Measurements from ENCODE around the gene DNAJB8.

Gene DNAJB8

GRCh38 chr3:128425142-128425845 is 41.4 kb downstream of the DNAJB8 start:
- no peak for DNase-seq (ENCODE audit: low spot score)

- DNase-seq (ENCODE audit: low spot score) = no peak
Measured at GRCh38 chr3:128424508-128425069, 42.1 kb downstream of the DNAJB8 start.

DNA sequence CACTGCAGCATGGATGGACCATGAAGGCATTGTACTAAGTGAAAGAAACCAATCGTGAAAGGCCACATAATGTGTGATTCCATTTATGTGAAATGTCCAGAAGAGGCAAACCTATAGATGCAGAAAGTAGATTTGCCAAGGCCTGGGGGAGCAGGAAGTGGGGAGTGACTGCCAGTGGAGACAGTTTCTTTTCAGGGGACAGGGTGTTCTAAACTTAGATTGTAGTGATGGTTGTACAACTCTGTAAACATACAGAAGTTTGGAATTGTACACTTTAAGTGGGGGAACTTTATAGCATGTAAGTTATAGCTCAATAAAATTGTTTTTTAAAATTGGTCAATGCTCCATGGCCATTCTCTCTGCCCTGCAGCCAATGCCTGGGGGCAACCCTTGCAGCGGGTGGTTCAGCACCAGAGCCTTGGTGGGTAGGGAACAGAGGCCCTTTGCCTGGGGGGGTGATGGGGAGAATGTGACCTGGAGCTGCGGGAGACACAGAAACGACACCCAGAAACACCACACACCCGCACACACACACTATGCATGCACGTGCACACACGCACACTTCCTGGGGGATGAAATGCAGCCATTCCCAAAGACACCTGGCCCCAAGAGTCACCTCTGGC is 43.1 kb downstream of the DNAJB8 start:
- no peak for DNase-seq (ENCODE audit: low spot score)

- DNase-seq (ENCODE audit: low spot score) = no peak
Measured at GRCh38 chr3:128422762-128423524, 43.7 kb downstream of the DNAJB8 start.

- DNase-seq (ENCODE audit: low spot score) = no peak
Measured at GRCh38 chr3:128421966-128422365, 44.7 kb downstream of the DNAJB8 start.

DNA sequence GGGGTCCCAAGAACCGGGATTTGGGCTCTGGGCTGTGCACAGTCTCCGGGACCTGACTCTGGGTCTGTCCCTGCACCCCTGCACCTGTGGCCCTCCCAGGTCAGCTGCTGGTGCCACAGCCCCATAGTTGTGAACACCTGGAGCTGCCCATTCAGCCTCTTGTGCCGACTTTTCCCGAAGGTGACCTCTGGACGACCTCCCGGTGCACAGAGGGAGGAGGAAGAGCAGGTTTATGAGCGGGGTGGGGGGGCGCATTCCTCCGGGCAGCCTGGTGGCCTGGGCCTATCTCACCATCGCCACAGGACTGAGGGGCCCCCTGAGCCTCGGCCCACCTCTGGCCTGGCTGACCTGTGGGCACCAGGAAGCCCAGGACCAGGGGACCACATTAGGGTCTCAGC is 45.3 kb downstream of the DNAJB8 start:
- no peak for DNase-seq (ENCODE audit: low spot score)

DNA sequence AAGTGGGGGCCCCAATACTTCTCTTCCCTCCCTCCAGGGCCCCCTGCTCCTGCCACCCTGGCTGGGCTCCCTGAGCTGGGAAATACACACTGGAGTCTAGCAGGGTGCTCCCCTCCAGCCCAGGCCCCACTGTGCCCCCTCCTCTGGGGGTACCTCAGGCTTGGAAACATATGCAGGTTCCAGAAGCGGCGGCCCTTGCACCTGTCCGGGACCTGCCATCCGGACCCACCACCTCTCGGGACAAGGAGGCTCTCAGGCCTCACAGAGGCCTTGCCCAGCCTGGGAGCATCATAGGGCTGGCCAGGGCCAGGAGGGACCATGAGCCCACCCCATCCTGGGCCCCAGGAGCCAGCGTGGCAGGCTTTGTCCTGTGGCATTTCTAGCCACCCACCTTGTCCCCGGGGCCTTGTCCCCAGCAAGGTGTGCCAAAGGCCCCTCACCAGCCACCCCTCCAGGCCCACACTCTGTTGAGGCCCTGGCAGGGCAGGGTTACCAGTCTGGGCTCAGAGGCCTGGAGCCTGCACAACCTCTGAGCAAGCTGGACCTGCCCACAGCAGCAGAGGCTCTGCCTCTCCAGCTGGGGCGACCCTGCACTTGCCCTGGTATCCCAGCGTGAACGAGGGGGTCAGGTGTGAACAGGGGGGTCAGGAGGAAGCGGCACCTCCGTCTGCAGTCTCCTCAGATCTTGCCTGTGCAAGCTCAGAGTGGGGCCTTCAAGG is 45.8 kb downstream of the DNAJB8 start:
- no peak for DNase-seq (ENCODE audit: low spot score)

DNA sequence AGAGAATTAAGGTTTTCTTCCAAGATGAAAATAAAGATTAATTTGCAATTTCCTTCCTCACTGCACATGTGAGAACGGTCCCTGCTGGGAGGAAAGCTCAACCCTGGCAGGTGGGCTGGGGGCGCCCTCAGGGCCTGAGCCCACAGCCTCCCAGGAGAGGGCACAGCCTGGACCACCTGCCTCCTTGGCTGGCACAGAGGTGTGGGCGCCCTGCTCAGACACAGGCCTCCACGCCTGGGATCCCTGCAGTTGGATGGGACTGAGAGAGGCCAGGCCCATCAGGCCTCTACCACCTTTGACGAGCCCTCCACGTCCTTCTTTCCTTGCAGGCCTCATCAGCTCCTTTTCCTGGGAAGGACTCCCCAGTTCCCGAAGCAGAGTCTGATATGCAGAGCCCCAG is 46.4 kb downstream of the DNAJB8 start:
- DNase-seq (ENCODE audit: low spot score) = no peak

DNA sequence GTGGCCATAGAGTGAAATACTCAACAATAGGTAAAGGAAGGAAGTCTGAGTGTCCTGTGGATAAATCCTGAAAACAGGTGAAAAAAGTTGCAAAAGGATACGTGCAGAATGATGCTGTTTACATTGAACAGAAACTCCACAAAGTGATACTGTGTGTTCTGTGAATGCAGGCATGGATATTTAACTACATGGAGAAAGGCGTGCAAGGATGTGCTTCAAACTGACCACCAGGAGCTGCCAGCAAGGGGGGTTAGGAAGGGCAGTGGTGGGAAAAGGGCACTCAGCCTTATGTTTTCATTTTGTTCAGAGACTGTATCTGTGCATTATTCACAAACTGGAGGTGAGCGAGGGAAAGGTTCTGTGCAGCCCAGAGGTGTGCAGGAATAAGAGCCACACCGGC is 47.4 kb downstream of the DNAJB8 start:
- no peak for DNase-seq (ENCODE audit: low spot score)

- no peak for DNase-seq (ENCODE audit: low spot score)
Measured at GRCh38 chr3:128418900-128419299, 47.8 kb downstream of the DNAJB8 start.

DNA sequence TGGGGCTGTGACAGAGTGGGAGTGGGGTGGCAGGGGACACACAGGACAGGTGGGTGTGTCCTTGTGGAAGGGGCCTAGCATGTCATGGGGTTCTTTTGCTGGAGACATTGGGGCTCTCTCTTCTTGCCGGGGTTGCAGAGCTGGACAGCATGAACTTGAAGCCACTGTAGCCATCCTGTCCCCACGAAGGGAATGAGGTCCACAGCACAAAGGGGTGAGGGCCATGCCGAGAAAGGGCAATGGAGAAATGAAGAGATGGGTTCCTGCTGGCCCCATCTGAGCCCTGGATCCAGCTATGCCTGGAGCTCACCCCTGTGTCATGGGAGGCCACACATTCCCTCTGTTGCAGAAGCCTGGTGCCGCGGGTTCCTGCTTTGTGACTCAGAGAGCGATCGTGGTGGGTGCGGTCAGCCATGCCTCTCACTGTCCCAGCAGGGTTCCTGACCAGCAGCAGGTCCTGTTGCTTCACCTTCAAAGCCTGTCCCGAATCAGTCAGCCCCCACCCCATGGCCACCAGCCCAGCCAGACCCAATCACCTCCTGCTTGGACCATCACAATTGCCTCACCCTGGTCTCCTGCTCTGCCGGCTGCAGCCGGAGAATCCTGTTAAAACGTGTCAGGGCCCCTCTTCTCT is 50.0 kb downstream of the DNAJB8 start:
- no peak for DNase-seq (ENCODE audit: low spot score)

DNA sequence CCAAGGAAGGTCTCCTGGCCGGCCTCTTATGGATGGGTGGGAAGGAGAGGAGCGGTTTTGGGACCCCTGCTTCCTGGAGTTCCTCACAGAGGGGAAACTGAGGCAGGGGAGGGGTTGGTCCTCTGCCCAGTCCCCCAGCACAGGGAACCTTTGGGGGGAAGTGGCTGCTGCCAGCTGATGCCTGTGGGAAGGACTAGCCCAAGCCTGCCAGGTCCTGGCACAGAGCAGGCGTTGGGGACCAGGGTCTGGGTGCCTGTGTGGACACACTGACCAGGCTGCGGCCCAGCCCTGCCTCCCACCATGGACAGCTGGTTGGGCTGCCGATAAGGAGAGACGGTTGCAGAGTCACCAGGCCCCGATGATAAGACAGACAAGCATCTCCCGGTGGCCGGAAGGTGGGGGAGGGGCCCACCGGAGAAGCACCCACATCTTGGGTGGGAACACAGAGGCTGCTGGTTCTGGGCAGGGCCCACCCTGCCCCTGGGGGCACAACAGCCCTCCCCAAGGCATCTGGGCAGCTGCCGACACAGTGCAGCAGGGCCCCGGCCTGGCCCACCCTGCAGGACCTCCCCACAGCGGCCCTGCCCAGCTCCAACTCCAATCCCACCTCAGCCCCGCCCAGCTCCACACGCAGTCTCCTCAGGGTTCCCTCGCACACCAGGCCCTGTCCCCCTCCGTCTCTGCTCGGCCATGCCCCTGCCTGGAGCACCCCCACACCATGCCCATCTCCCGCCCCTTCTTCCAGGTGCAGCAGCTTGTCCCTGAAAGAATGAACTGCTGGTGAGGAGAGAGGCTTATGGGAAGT is 50.7 kb downstream of the DNAJB8 start:
- no peak for DNase-seq (ENCODE audit: low spot score)

DNA sequence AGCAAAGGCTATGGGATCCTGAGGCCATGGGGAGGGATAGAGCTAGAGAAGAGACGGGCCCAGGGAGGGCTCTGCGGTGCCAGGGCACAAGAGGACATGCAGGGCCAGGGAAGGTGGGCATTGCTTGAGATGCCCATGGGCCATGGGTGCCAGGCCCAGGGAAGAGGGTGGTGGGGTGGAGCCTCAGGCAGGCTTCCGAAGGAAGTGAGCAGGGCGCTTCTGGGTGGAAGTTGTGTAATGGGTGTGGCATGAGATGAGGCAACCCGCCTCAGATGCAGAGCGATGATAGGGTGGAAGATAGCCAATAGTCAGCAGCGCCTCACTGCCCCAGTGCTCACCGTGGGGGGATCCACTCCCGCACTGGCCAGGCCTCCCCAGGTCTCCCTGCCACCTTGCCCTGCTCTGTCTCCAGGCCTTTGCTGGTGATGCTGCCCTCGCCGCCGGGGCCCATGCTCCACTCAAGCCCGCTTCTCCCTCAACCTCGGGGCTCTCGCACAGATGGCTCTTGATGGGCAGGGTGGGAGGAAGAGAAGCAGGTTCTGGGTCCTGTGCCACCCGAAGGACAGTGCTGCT is 51.4 kb downstream of the DNAJB8 start:
- no peak for DNase-seq (ENCODE audit: low spot score)

GRCh38 chr3:128413413-128414205 is 53.1 kb downstream of the DNAJB8 start:
- DNase-seq (ENCODE audit: low spot score) = no peak

GRCh38 chr3:128413003-128413370 is 53.7 kb downstream of the DNAJB8 start:
- DNase-seq (ENCODE audit: low spot score) = no peak

All from D341Med (cell line).